MM.1S (cell line): Measurements from ENCODE around the gene ARHGAP28.

Source experiments
- EZH2 ChIP-seq: fragments of 300-600 bp; sonication (generic); optimal IDR thresholded peaks from 2 replicates; pipeline ENCODE3; 2017; ENCODE audit warnings: low read depth, mild to moderate bottlenecking, antibody characterized with exemption, low read length, mixed read lengths
- EZH2phosphoT487 ChIP-seq: fragments of 300-600 bp; sonication (generic); IDR thresholded peaks from 2 replicates; pipeline ENCODE4 v1.6.1; 2018; ENCODE audit warnings: antibody characterized with exemption, low read length
- TF ChIP-seq, protein P1 (sequence below): fragments of 300-600 bp; sonication (generic); IDR thresholded peaks from 2 replicates; pipeline ENCODE4 v1.5.1; 2016; ENCODE audit warnings: antibody characterized with exemption, low read length, mixed read lengths

DNA sequence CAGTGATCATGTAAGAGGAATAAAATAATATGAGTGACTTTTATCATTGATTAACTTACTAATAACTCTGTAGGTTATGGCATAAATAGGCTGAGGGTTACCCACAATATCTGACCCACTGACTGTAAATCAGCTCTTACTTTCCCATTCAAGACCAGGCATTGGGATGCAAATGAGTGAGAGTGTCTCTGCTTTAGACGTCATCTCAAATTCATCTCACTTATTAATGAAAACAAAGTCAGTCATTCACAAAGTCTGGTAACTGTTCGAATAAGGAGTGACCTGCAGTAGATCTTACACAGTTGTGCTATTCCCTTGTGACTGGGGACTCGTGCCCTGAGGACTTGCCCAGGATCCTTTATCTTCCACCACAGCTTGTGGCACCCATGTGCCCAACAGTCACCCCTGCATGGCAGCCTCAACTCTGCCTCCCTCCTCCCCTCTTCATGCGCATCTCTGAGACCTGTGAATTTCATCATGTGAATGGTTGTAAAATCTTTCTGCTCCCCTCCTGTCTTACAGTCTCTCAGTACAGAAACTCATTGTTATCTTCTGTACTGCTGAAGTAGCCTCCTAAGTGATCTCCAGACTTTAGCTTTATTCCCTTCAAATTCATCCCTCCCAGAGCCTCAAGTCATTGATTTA is 131.4 kb downstream of the ARHGAP28 start:
- no peak for TF ChIP-seq EZH2phosphoT487
- TF ChIP-seq, protein P1, sequence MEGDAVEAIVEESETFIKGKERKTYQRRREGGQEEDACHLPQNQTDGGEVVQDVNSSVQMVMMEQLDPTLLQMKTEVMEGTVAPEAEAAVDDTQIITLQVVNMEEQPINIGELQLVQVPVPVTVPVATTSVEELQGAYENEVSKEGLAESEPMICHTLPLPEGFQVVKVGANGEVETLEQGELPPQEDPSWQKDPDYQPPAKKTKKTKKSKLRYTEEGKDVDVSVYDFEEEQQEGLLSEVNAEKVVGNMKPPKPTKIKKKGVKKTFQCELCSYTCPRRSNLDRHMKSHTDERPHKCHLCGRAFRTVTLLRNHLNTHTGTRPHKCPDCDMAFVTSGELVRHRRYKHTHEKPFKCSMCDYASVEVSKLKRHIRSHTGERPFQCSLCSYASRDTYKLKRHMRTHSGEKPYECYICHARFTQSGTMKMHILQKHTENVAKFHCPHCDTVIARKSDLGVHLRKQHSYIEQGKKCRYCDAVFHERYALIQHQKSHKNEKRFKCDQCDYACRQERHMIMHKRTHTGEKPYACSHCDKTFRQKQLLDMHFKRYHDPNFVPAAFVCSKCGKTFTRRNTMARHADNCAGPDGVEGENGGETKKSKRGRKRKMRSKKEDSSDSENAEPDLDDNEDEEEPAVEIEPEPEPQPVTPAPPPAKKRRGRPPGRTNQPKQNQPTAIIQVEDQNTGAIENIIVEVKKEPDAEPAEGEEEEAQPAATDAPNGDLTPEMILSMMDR: no peak
- TF ChIP-seq EZH2: no peak
